ENCODE data around the gene MAGI1.
"Not testable (repeated sequence)": the region's sequence is repeated elsewhere in the genome, so short reads cannot be mapped to it uniquely, and the experiment has no call there.

The MAGI1 gene

GRCh38 chr3:66038384-66038725 lies 363 bp downstream of the MAGI1 start:
- no peak for DNase-seq

DNA sequence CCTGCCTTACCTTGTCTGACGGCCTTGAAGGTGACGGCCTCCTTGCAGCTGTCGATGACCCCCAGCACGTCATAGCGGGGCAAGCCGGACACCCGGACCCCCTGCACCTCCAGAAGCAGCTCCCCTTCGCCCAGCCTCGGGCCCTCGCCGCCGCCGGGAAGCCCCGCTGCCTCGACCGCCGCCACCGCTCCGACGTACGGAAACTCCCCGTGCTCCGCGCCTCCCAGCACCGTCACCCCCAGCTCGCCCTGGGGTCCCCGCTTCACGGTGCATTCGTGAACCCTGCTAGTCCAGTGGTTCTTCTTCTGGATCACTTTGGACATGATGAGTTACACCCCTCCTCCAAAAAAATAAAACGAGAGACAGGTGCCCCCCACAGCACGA lies 740 bp downstream of the MAGI1 start:
- no peak for DNase-seq

DNA sequence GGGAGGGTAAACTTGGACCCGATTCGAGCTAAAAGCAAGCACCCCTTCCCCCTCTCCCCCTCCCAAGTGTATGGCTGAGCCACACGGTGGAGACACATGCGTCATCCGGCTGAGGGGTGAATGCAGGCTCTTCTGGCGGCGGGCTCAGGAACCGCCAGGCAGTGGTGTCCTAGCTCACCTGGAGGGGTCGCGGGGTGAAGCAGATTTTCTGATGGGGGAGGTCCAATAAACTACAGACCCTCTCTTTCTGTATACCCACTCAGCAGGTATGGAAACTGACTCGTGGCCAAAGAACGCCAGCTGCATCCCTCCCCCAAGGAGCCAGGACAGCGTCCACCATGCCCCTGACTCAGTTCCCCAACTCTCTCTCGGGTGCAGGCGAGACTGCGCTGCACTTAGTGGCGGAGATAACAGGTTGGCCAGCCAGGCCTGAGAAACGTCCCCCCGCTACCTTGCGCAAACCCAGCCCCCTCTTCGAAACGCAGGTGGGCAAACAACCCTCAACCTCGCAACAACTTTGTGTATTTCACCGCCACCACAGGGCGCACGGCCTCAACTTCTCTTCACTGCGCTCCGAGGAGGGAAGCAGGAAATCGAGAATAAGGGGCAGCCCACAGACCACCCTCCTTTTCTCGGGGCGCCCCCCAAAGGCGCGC lies 1.3 kb downstream of the MAGI1 start:
- DNase-seq: peak in 1 of 2 experiments; percentile 63

- no peak for DNase-seq
These were observed 2.1 kb downstream of the MAGI1 start for GRCh38 chr3:66036586-66037148.

DNA sequence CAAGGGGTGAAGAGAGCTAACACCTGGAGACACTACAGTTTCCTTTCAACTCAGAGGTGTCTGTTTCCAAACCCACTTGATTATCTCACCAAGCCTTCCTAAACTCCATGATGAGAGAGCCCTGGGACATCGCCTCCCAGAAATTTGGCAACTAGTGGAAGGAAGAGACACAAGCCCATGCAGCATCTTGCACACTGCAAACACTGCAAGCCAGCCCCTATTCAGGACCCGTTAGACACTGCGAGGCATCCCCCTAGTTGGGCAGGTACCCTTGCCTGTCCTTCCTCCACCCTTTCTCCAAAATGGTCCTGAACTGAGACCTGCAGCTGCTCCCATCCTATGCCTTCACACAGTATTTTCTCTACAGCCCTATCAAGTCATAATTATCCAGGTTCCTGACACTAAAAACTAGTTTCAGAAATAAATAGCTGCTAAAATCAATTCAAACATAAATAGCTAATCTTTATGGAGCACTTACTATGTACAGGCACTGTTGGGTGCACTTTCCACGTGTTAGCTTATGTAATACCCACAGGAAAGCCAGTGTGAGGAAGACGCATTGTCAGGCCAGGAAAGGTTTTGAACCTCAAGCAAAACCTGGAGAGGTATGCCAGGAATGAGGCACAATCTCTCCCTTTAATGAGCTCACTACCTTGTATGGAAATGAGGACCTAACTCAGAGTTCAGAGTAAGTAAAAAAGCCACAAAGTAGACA lies 2.8 kb downstream of the MAGI1 start:
- DNase-seq: peak in 1 of 2 experiments; percentile 38

- no peak for DNase-seq
These were observed 5.2 kb downstream of the MAGI1 start for GRCh38 chr3:66033241-66034138.

- DNase-seq: no peak
These were observed 7.5 kb downstream of the MAGI1 start for GRCh38 chr3:66031102-66031698.

- DNase-seq: no peak
These were observed 9.3 kb downstream of the MAGI1 start for GRCh38 chr3:66029443-66029842.

DNA sequence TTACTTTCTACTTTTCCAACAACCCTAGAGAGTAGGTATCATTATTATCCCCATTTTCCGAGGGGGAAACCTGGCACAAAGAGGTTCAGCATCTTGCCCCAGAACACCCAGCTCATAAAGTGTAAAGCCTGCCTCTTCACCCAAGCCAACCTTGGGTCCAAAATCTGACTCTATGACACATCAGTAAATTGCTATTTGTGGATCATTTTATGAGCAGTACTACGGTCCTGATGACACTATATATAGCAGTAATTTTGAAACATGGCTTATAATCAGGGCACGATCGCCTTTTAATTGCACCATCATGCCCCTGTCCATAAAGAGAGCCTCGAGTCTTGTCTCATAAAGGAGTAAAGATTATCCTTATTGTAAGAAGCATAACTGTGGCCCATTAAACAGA lies 9.7 kb downstream of the MAGI1 start:
- no peak for DNase-seq

DNA sequence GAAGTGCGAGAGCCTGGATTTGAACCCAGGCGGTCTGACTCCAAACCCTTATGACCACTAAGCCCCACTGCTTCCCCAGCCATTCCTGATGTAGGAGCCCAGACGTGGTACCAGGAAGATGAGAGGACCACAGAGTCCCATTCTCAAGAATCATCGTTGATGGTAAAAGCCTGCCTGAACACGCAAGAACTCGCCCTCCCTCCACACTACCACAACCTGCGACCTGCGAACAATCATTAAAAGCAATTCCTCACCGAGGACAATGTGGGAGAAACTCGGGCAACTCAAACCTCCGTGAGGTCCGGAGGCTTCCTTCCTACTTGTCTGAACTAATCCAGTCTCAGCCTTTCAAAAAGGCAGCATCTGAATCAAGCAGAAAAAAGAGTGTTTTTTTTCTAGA lies 10.3 kb downstream of the MAGI1 start:
- no peak for DNase-seq

- DNase-seq: not testable (repeated sequence)
These were observed 11.6 kb downstream of the MAGI1 start for GRCh38 chr3:66027099-66027498.

- DNase-seq: no peak
These were observed 14.9 kb downstream of the MAGI1 start for GRCh38 chr3:66023738-66024385.

DNA sequence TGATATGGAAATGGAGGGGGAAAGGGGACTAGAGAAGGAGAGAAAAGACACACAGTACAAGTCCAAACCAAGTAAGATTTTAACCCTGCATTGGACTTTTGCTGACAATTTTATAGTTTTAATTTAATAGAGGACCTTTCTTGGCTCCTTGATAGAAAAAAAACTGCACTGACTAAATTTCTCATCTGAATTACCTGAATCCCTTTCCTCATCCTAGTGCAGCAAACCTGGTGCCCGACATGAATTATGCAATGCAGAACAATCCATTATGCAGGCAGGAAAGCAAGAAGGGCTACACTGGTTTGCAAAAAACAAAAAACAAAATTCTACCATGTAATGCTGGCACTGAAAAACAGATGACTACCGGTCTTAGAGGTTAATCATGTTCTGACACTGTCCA lies 15.5 kb downstream of the MAGI1 start:
- DNase-seq: no peak

- DNase-seq: no peak
These were observed 17.0 kb downstream of the MAGI1 start for GRCh38 chr3:66021731-66022131.

GRCh38 chr3:66019896-66020295 lies 18.8 kb downstream of the MAGI1 start:
- DNase-seq: no peak

GRCh38 chr3:66018057-66019033 lies 20.4 kb downstream of the MAGI1 start:
- no peak for DNase-seq

- peak in 1 of 2 experiments; percentile 12 for DNase-seq
These were observed 21.1 kb downstream of the MAGI1 start for GRCh38 chr3:66017591-66017990.

DNA sequence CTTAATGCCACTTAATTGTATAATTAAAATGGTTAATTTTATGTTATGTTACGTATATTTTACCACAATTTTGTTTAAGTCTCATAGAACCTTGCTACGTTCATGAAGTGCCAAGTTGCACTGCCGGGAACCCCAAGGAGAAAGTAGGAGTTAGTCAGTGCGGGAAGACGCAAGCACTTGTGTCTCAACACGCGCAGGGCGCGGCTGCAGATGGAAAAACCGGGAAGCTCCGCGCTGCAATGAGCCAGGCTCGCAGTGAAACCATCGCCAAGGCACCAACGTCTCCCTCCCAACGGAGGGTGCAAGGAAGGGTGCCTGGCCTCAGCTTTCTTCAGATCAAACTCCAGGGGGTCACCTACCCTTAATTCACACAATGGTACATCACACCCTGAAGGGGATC lies 21.6 kb downstream of the MAGI1 start:
- no peak for DNase-seq

DNA sequence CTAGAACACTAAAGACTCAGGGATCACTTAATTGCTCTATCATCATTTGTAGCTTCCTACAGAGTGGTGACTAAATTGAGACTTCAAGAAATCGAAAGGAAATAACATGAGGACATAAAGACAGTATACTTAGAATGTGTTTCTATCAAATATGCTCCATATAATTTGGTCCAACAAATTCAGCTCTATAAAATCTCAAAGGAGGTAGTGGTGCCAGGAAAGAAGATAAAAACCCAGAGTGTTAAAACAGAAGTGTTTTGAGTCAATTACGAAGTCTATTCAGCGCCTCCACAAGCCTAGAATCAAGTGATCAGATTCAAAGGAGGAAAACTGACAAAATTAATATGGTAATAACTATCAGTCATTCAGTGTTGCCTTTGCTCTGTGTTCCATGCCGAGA lies 22.9 kb downstream of the MAGI1 start:
- no peak for DNase-seq

DNA sequence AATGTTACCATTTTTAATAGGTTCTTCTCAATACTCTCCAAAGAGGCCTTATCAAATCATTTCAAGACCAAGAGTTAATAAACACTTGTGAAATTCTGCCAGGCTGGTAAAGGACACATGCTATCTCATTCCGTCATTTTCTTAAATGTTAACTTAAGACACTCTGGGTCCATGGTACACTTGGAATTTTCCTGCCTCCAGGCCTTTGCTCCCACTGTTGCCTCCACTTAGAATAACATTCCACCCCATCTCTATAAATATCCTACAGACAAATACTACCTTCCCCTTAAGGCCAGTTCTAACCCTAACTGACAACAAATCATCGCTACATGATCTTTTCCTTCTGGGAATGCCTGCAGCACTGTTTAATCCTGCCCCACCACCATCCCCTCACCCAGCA lies 24.1 kb downstream of the MAGI1 start:
- no peak for DNase-seq

DNA sequence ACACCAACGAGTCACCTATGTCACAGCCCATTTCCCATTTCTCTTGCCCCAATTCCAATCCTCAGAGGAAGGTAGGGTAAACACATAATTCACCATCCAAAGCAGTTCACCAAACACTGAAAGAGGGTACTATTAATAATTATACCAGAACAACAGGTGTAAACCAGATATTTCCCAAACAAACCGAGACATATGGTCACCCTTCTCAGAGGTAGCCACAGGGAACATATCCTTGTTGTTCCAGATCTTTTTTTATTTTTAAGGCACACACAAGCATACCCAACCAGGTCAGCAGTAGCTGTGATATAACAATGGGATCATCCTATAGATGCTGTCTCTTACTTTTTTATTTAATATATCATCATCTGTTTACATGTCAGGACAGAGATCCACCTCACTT lies 24.7 kb downstream of the MAGI1 start:
- DNase-seq: peak; percentile 20 to 46
